GM19452 (cell line): ENCODE measurements around the gene ROBO1.

Experiments
- ATAC-seq: cut with Tn5 transposase; IDR thresholded peaks from one replicate; pipeline ENCODE4 v1.9.1; 2021; ENCODE audit not compliant: unreplicated experiment

ROBO1 gene

DNA sequence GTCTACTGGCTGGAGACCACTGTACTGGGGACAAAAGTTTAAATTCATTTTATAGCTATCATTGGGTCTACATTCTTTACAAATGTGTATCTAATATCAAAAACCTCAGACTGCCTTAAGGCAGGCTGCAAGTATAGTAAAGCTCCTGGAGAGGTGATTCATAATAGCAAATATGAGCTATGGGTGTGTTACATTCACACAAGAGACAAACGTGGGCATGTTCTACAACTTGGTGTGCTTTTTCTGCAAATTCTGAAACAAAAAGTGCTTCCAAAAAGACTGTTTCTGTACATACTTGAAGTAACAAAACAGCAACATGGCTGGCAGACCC, 1101.4 kb downstream of the ROBO1 start:
- no peak for ATAC-seq

DNA sequence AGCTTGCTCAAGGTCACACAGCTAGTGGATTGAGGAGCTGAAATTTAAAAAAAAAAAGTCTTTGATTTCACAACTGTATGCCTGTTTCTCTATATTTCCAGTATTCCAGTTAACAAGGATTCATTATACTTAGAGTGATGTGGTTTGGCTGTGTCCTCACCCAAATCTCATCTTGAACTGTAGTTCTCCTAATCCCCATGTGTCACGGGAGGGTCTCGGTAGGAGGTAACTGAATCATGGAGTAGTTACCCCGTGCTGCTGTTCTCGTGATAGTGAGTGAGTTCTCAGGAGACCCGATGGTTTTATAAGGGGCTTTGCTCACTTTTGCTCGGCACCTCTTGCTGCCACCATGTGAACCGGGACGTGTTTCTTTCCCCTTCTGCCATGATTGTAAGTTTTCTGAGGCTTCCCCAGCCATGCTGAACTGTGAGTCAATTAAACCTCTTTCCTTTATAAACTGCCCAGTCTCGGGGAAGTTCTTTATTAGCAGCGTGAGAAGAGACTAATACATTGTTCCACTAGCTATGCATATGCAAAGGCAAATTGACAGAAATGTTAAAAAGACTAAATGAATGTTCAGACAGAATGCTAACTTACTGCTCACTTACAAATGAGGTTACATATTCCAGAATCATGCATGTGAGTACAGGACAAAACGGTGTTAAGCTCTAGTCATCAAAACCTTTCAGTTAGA, 1101.9 kb downstream of the ROBO1 start:
- no peak for ATAC-seq

DNA sequence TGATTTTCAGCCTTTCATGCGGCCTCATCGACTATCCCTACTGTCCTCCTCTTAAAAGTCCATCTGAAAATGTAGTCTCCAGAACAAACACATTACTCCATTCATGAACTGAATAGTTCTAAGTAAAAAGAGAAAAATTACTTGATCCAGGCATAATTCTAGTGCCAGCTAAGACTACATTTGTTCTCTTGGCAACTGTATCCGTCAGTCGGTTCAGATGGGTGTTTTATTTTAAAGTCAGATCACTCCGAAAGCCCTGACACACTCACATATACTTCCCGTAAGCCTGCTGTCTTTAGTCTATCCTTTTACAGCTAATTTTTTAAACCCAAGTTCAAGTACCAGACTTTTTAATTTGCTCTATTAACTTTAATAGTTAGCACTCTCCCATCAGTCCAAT, 1102.7 kb downstream of the ROBO1 start:
- no peak for ATAC-seq

DNA sequence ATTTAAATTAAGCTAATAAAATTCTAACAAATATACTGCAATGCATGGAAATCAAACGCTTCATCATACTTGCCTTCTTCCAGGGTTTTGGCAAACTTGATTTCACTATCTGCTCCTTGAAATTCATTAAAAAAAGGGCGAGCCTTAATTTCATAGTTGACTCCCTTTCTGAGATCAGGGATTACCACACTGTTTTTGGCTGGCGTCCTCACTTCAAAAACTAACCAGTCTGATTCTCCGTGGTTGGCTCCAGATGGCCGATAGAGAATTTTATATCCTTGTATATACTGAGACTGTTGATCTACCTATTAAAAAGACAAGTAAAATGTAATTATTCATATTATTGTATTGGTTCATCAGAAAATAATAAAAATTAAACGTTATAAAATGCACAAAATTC, 1106.8 kb downstream of the ROBO1 start:
- ATAC-seq, result no peak

DNA sequence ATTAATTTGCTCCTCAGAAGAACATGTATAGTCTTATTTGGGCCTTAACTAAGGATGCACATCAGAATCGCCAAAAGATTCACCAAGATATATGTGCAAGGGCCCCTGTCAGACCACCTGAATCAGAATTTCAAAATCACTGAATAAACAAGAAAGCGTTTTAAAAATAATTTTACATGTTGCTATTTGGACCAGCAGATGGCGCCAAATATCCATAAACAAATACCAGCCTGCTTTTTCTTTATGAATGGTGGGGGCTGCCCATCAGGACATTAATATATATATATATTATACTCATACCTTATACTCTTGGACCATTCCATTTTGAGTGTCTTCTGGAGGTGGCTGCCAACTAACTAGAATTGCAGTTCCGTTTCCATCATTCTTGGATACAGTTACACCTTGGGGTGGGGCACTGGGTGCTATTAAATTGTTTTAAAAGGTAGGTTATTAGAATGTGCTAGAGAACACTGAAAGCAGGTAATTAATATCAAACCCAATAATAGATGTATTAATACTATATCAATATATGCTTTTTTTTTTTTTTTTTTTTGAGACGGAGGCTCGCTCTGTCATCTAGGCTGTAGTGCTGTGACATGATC, 1108.3 kb downstream of the ROBO1 start:
- no peak for ATAC-seq

DNA sequence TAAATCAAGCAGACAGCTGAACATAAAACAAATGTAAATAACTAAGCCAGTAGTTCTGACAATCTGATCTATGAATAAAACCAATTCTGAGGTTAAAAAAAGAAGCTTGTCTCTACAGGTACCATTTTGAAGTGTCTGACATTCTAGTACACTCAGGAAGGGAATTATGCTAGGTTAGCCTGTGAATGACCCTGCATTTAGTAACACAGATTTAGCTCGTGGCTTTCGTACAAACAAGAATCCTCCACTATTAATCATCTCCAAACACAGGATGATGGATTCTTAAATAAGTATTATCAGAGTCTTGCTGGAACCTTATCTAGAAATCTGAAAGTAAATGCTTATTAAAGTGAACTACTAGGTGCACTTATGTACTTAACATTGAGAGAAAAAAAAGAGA, 1120.1 kb downstream of the ROBO1 start:
- ATAC-seq, result no peak

DNA sequence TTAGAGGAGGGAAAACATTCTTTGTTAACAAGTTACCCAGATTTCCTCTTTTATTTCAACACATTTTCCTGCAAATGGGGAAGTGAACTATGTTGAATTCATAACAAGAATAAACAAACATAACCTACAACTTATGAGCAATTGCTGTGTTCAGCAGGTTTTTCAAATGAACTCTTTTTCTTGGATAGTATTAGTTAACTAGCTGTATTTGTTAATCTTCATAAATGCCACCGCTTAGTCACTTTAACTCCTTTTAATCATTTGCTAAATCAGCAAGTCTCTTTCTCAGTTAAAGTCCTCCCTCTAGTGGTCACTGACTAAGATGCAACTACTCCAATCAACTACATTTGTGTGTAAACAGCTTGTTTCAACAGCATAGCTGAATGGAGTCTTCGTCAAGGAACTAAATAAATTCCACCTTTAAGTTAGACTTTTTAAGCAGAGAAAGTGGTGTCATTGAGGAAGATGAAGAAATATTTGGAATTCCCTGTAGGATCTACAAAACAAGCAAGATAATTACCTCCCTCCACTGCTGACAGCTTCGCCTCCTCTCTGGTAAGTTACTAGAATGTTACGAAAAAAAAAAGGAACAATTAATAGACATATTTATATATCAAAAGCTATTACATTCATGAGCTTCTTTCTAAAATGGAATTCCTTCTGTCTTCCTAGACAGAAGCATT, 1122.0 kb downstream of the ROBO1 start:
- peak; percentile 92 for ATAC-seq

DNA sequence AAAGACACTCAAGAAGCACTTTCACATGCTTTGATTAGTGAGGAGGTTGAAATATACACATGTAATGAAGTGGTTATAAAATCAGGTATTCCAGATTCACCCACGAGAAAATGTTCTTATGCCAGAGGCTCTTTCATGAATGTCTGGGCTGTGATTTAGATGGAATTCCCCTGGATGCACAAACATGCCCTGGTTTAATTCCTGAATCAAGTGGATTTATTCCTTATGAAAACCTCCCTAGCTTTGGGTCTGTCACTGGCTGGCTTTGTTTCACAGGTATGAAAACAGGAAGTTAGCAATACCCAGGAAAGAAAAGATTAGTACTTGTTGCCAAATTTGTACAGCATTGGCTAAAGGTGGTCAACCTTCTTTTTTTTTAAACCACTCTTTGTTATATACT, 1123.0 kb downstream of the ROBO1 start:
- ATAC-seq, result no peak

DNA sequence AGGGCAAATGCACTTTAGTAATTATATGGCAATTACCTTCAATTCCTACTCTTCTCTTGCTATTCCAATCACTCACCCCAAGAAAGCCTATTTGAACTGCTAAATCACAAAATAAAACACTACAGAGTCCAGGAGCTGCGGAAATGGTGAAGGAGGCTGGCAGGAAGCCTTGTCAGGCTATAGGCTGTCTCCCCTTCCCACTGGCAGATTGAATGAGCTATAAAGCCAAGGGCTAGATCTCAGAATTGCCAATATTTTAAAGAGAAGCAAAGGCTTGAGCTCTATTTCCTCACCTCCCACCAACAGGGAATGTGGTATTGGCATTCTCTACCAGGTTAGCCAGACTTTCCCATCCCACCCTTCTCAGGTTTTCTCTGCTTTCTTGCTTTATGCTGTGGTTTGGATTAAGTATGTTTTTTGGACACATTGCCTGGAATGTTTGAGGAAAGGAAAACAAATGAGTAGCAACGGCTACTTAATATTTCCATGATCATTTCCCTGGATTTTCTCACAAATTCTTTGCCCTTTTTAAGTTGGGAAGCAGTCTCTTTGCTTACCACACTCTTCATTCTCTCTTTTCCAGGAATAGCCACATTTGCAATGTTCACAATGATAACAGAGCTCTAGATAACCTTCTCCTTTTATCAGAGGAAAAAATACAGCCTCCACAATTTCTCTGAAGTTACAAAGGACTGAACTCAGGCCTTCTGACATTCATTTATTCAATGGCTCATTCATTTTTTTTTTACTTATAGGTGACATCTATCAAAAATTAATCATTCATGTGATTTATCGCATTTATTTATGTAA, 1125.4 kb downstream of the ROBO1 start:
- ATAC-seq, result no peak

DNA sequence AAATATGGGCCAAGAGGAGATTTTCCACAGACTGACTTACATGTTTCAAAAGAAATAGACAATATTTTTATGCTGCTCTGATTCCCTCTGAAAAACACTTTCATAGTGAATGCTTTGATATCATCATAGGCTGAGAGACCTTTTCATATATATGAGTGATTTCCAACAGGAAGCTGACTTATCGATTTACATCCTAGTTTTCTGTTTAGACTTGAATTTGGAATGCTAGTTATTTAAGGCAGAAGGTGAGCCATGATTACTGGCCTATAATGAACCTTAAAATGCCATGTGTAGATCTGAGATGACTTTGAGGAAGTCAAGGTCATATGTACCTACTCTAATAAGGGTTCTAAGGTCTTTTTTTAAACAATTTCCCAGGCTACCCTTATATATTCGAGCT, 1126.1 kb downstream of the ROBO1 start:
- no peak for ATAC-seq

DNA sequence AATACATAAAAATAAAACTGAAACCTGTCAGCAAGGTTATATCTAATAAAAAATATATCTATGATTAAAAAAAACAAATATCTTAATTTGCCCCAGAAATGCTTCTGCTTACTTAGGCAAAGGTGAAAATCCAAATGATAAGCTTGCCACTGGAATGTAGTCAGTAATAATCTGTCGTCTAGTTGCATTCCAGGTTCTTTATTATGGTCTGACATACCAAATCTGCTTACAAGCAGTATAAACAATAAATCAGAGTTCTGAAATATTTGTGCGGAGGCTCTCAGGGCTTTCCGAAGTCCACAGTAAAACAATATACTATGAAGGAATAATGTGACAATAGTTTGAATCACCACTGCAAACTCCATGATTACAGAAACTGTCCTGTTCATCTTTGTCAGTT, 1133.5 kb downstream of the ROBO1 start:
- ATAC-seq, result no peak

DNA sequence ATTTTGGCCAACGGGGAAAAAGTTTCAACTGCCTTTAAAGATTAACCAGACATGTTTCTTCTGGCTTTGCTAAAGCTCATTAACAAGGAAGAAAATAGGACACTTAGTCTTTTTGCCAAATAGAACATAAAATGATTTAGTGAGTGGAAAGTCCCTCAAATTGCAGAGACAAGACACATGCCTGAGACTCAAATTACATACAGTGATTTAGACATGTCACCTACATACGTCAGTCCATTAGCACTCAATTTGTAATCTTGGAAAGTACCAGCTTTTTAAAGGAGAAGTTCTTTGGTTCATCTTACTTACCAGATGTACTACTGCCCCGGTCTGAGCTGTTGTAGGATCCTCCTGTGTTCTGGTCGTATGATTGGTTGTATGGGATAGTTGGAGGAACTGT, 1134.2 kb downstream of the ROBO1 start:
- ATAC-seq, result no peak

DNA sequence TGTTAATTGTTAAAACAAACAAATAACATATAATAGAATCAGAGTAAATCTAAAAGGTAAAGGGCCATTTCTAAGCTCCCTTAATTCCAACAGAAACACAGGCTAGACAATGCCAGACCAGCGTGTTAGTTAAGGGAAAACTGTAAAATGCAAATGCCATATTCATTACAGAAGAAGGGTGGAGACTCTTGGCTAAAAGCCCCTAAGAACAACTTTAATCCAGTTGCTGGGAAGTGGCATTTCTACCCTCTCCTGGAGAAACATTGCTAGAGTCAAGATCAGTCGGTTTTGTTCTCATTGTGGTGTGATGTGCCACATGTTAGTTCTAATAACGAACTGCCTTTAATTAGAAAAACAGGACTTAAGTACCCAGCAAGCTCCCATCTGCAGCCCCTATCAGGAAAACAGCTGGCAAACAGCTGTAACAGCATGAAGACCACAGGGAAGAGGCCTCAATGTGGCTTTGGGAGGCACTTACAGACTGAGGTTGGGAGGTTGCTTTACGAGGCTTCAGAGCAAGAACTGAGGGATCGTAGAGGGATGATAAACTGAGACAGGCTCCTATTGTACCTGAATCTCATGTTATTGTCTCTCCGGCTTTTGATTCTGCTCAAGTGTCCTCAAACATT, 1134.8 kb downstream of the ROBO1 start:
- no peak for ATAC-seq

DNA sequence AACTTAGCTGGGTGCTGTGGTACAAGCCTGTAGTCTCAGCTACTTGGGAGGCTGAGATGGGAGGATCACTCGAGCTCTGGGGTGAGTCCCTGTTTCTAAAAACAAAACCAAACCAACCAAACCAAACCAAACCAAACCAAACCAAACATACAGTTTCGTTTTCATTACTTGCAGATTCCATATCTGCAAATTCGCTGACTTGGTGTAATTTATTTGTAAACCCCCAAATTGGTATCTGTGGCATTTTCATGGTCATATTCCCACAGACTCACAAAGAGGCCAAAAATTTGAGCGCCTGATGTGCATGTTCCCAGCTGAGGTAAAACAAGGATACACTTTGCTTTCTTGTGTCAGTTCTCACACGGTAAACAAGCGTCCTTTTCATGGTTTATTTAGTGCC, 1138.3 kb downstream of the ROBO1 start:
- ATAC-seq, result no peak

DNA sequence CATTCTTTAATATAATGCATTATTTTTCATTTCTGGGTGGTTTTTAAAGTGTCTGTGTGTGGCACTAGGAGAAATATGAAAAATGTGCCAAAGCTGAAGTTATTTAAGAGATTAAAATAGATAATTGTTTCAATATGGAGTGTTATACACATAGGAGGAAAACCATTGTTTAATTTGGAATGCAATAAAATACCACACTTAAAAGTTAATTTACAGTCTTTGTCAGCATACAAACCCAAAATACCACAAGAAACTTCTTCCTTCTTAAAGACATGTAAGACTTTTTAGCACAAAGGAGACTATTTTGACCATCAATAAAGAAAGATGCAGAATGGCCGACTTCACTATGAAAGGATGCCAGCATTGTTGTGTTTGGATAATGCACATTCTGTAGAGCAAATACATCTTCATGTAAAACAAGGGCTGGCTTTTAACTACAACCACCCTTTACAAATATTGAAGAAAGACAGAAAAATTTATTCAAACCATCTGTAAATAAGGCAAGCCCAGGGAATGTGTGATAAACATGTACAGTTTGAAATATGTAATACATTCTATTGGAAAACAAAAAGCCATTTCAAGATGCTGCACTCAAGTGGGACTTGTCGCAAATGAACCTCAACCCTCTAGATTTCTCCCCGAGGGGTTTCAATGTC, 1146.6 kb downstream of the ROBO1 start:
- no peak for ATAC-seq

DNA sequence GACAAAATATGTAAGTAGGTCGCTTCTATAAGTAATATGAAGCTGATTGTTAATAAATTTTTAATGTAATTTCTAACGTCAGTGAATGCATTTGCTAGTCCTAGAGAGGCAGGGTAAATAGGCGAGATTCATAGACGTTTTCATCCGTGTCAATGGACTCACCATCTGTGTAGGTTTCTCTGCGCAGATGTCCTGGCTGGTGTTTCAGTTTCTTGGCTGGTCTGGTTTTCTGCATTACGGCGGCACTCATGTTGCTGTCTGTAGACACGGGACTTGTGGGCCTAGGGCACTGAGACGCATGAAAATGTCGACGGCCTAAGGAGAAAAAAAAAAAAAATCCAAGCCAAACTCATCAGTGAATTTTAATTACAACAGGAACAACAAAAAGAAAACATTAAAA, 1153.3 kb downstream of the ROBO1 start:
- no peak for ATAC-seq

DNA sequence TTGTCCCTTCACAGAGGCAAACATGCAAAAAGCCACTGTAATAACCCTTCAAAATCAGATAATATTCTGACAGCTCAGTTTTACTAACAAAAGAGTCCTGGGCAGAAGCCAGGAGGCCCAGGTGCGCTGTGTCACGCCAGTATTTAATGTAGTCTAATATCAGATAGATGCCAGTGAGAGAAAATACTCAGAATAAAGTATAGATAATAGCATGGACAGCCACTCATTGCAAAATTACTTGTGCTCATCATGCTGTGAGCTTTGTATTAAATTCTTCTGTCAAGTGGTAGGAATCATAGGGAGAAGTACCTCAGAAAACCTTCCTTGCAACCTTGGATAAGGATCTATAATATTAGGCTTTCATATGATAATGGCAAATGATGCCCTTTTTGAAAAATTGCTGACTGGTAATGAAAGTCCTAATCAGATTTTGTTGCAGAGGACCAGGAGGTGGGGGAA, 1154.3 kb downstream of the ROBO1 start:
- ATAC-seq, result no peak

DNA sequence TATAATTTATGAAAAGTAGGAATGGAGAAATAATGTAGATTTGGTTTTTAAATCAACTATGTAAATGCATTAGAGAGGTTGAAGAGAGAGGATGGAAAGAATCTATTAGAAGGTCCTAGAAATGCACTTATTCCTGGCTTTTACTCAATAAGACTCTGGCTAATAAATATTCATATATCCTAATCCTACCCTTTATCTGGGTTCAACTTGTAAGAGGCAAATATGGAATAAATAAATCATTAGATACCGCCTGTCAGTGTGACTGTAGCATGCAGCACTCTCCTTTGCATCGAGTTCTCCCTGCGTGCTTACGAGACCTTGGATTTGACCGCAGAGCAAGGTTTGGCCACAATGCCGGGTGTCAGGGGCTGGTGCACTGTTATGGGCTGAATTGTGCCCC, 1156.5 kb downstream of the ROBO1 start:
- ATAC-seq, result no peak

DNA sequence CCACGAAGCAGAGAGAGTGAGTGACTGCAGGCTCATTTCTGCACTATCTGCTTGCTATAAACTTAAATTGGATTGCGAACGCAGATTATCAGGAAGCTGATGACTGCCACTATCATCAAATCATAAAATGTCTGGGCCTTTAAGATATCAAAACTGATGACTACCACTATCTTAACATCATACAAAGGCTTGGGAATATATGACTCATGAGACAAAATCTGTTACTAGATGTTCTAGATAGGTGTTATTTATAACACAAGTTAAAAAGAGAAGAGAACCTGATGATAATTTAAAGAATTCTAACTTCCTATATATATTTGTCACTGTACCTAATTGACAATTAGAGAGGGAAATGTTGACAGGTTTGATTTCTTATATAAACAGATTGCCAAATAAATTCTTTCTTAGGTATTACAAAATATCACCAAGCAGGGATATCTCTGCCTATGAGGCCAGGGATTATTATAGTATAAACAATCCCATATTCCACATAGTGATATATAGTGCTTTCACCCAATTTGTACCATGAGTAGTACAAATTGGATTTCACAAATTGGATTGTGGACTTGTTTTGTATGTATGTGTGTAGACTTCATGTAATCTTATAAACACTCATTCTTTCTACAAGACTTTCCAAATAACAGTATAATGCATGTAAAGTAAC, 1157.2 kb downstream of the ROBO1 start:
- no peak for ATAC-seq

DNA sequence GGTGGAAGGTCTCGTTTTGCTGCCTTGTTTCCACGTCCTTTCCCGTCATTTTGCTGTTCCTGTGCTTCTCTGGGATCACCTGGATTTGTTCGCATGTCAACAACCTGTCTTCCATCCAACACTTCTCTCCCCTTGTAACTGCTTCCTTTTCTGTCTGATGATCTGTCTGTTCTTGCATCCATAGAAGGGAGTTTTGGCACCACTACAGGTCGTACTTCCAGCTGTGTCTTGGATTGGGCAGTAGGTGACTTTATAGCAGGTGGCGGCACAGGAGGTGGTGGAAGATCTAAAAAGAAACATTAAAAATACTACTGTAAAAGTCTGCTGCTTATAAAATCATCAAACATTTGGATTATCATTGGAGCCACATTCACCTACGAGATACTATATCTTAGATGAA, 1161.0 kb downstream of the ROBO1 start:
- no peak for ATAC-seq
